OCI-LY7 (cell line): Measurements from ENCODE around the gene MCRIP1. TPM values are rescaled to one million over a fixed set of nuclear protein-coding genes. Genes with fewer than 3 reads are reported as not detected.

Experiments
- BruUV-seq: library from RNA; stranded (reverse); fragments of 400-500 nt; replicated peaks from 2 replicates; lab custom pipeline; 2021; lab: Mats Ljungman, UMichigan
- CTCF ChIA-PET: fragments of 300-600 bp; sonication (Branson Sonifier 250); formaldehyde crosslinking; loops from one replicate; lab custom pipeline; 2022; ENCODE audit warnings: antibody characterized with exemption; ENCODE audit not compliant: unreplicated experiment; lab: Charles Lee
- POLR2A ChIA-PET: fragments of 300-600 bp; sonication (Branson Sonifier 250); formaldehyde crosslinking; loops from one replicate; lab custom pipeline; 2022; ENCODE audit warnings: antibody characterized with exemption; lab: Charles Lee
- DNase-seq: peaks from one replicate; pipeline ENCODE4 v3.0.0-alpha.2; 2015; ENCODE audit warnings: low spot score
- H2AFZ ChIP-seq: fragments of 200-600 bp; sonication (generic), shearing (Covaris generic); 2 replicates; pipeline ENCODE4 v1.6.1; 2014; ENCODE audit warnings: mild to moderate bottlenecking, antibody characterized with exemption, low read length, moderate library complexity
- H3K27ac ChIP-seq: fragments of 200-600 bp; sonication (generic); 2 replicates; pipeline ENCODE4 v1.5.1; 2014; ENCODE audit warnings: mixed run types, low read depth, mild to moderate bottlenecking, moderate library complexity, low read length, inconsistent platforms; ENCODE audit not compliant: poor library complexity, severe bottlenecking
- H3K36me3 ChIP-seq: fragments of 200-600 bp; sonication (generic); 2 replicates; pipeline ENCODE4 v1.6.1; 2014; ENCODE audit warnings: mild to moderate bottlenecking, antibody characterized with exemption, low read length, moderate library complexity, mixed read lengths; ENCODE audit not compliant: insufficient read depth
- H3K4me1 ChIP-seq: fragments of 200-600 bp; sonication (generic); 2 replicates; pipeline ENCODE4 v1.5.1; 2014; ENCODE audit warnings: mild to moderate bottlenecking, low read length; ENCODE audit not compliant: insufficient read depth, poor library complexity, severe bottlenecking
- H3K4me2 ChIP-seq: fragments of 200-600 bp; sonication (generic); 2 replicates; pipeline ENCODE4 v1.6.1; 2014; ENCODE audit warnings: mild to moderate bottlenecking, low read length
- H3K4me3 ChIP-seq: fragments of 200-600 bp; sonication (generic); 2 replicates; pipeline ENCODE4 v1.5.1; 2014; ENCODE audit warnings: mild to moderate bottlenecking, low read depth, low read length; ENCODE audit not compliant: poor library complexity, severe bottlenecking
- H3K79me2 ChIP-seq: fragments of 200-600 bp; sonication (generic); 2 replicates; pipeline ENCODE4 v1.6.1; 2016; ENCODE audit warnings: low read depth, mild to moderate bottlenecking, low read length, moderate library complexity, mixed read lengths; ENCODE audit not compliant: insufficient read depth
- H3K9me2 ChIP-seq: fragments of 200-600 bp; sonication (generic); 2 replicates; pipeline ENCODE4 v1.6.1; 2016; ENCODE audit warnings: mild to moderate bottlenecking, low read length, mixed read lengths; ENCODE audit not compliant: insufficient read depth
- H3K9me3 ChIP-seq: fragments of 200-600 bp; sonication (generic); 2 replicates; pipeline ENCODE4 v1.6.1; 2014; ENCODE audit warnings: mild to moderate bottlenecking, mixed run types, low read length, mixed read lengths
- H4K20me1 ChIP-seq: fragments of 200-600 bp; sonication (generic); 2 replicates; pipeline ENCODE4 v1.6.1; 2014; ENCODE audit warnings: mild to moderate bottlenecking, antibody characterized with exemption, low read length, moderate library complexity, mixed read lengths; ENCODE audit not compliant: insufficient read depth
- EZH2phosphoT487 ChIP-seq: fragments of 200-600 bp; sonication (generic); IDR thresholded peaks from 2 replicates; pipeline ENCODE4 v1.6.1; 2018; ENCODE audit warnings: low read depth, borderline replicate concordance, mild to moderate bottlenecking, mixed run types, antibody characterized with exemption, low read length, moderate library complexity, mixed read lengths
- intact Hi-C: fragments of 100-400 bp; cut with micrococcal nuclease; formaldehyde crosslinking; loops from one replicate; pipeline ENCODE4 v1.10.0; 2022; ENCODE audit not compliant: unreplicated experiment
- total RNA-seq, 2 experiments: library from RNA; depleted of rRNA in 1 of 2; stranded (reverse); fragments of >200 nt in 1 of 2; shearing (Covaris generic) in 1 of 2; gene quantifications; 2 replicates each; pipeline ENCODE4 v1.2.3, GENCODE V29; 2014 to 2022
- TF ChIP-seq, protein P1 (sequence below): fragments of 200-600 bp; sonication (generic); conservative IDR thresholded peaks from 2 replicates; pipeline ENCODE4 v1.5.1; 2014; ENCODE audit warnings: mild to moderate bottlenecking, antibody characterized with exemption, low read length, moderate library complexity, mixed read lengths

Gene MCRIP1
- total RNA-seq, 2 experiments from 2014 or later = 170 to 288 TPM

DNA sequence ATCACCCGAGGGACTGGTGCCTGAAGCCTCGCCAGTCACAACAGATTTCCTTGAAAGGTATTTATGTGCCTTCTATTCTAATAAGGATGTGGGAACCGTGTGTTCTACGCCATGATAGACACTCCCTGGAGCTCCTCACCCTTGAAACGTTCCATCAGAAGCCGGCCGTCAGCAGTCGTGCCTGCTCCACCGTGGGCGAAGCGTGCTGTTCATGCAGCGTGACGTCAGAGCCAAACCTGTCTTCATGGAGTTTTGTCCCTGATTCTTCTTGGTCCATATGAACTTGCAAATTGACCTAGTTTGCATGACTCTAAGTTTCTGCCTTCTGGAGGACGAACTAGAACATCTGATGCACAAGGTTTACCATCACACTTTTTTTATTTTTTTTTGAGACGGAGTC is 6.2 kb upstream of the MCRIP1 start:
- POLR2A ChIA-PET = interaction anchor here (1.5 kb wide), 1 partner anchor 15 kb away, joined by 4 read pairs; no protein-coding TSS in a partner anchor

DNA sequence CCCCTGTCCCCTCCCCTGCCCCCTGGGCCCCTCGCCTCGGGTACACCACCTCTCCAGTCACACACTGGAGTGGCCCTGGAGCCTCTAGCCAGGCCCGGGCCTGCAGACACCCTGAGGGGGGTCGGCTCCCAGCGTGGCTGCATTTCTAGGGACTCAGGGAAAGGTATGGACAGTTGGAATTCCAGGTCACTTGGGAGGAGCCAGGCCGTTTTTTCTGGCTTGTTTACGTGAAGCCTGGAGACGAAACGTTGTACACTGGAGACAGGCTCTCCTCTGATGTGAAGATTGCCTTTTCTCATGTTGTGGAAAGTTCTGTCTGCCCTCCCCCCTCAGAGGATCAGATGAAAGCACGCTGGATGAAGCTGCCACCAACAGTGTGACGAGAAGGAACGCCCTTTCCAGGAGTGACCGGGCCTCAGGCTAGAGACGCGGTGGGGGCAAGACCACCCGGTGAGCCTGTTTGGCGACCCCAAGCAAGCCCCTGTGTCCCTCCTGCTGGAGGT is 5.7 kb upstream of the MCRIP1 start:
- Histone ChIP-seq H3K9me3 (no peaks in the 10 kb centered on the region), H3K4me1 (peaks cover 8% of the 10 kb centered on the region), H3K79me2 (peaks cover 1% of the 10 kb centered on the region; the same call in 1 of the 2 replicates), H3K9me2 (no peaks in the 10 kb centered on the region), H2AFZ (no peak overlapping the region), H3K36me3 (peaks cover 16% of the 10 kb centered on the region), H3K4me2 (no peak overlapping the region), H4K20me1 (no peaks in the 10 kb centered on the region), H3K27ac (no peak overlapping the region), H3K4me3 (no peak overlapping the region)
- POLR2A ChIA-PET = interaction anchor here (1.5 kb wide), 1 partner anchor 15 kb away, joined by 4 read pairs; no protein-coding TSS in a partner anchor
- BruUV-seq = no TSS peak
- DNase-seq = no peak
- TF ChIP-seq, protein P1, sequence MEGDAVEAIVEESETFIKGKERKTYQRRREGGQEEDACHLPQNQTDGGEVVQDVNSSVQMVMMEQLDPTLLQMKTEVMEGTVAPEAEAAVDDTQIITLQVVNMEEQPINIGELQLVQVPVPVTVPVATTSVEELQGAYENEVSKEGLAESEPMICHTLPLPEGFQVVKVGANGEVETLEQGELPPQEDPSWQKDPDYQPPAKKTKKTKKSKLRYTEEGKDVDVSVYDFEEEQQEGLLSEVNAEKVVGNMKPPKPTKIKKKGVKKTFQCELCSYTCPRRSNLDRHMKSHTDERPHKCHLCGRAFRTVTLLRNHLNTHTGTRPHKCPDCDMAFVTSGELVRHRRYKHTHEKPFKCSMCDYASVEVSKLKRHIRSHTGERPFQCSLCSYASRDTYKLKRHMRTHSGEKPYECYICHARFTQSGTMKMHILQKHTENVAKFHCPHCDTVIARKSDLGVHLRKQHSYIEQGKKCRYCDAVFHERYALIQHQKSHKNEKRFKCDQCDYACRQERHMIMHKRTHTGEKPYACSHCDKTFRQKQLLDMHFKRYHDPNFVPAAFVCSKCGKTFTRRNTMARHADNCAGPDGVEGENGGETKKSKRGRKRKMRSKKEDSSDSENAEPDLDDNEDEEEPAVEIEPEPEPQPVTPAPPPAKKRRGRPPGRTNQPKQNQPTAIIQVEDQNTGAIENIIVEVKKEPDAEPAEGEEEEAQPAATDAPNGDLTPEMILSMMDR = no peak
- no peak for TF ChIP-seq EZH2phosphoT487
- CTCF ChIA-PET = no interaction called here
- intact Hi-C loops = no loop called here

More for the DNA sequence above, 6.2 kb upstream of the MCRIP1 start:
- DNase-seq = no peak
- Histone ChIP-seq H3K9me3 (no peaks in the 10 kb centered on the region), H2AFZ (no peak overlapping the region), H3K36me3 (peaks cover 21% of the 10 kb centered on the region), H3K4me1 (peaks cover 3% of the 10 kb centered on the region), H3K79me2 (no peaks in the 10 kb centered on the region), H3K4me3 (no peak overlapping the region), H3K4me2 (no peak overlapping the region), H3K27ac (no peak overlapping the region), H4K20me1 (no peaks in the 10 kb centered on the region), H3K9me2 (no peaks in the 10 kb centered on the region)
- no peak for TF ChIP-seq EZH2phosphoT487
- TF ChIP-seq, protein P1 = no peak
- intact Hi-C loops = no loop called here
- CTCF ChIA-PET = no interaction called here
- no TSS peak for BruUV-seq

DNA sequence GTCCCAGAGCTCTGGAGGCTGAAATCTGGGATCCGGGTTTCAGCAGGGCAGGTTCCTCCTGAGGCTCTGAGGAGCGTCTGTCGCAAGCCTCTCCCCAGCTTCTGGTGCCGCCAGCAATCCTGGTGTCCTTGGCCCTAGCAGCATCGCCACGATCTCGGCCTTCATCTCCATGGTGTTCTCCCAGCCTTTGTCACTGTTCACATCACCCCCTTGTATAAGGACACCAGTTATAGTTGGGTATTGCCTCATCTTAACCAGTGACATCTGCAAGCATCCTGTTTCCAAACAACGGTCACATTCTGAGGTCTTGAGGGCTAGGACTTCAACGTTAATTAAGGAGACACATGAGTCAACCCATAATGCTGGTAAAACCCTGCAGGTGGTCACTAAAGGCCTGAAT is 4.5 kb upstream of the MCRIP1 start:
- Histone ChIP-seq H3K9me2 (no peaks in the 10 kb centered on the region), H3K79me2 (peaks cover 7% of the 10 kb centered on the region; the same call in 1 of the 2 replicates), H3K36me3 (peaks cover 4% of the 10 kb centered on the region), H3K9me3 (no peaks in the 10 kb centered on the region), H2AFZ (no peak overlapping the region), H3K27ac (no peak overlapping the region), H4K20me1 (no peaks in the 10 kb centered on the region), H3K4me3 (no peak overlapping the region), H3K4me2 (no peak overlapping the region), H3K4me1 (peaks cover 11% of the 10 kb centered on the region)
- ChIA-PET CTCF (no interaction called here), POLR2A (no interaction called here)
- no peak for DNase-seq
- intact Hi-C loops = no loop called here
- no TSS peak for BruUV-seq
- no peak for TF ChIP-seq EZH2phosphoT487
- TF ChIP-seq, protein P1 = no peak
